ENCODE data around the gene FBXW12.

The FBXW12 gene

GRCh38 chr3:48343432-48343831 is 28.6 kb upstream of the FBXW12 start:
- Histone ChIP-seq H4K8ac (ENCODE audit: low read depth, low read length) (no peak overlapping the region), H2AK5ac (ENCODE audit: low read depth, low read length) (no peak overlapping the region), H2AFZ (ENCODE audit: low read length) (no peak overlapping the region), H3K14ac (ENCODE audit: low read length) (no peak overlapping the region), H3K18ac (ENCODE audit: low read length) (no peak overlapping the region), H4K91ac (ENCODE audit: low read depth, low read length, poor library complexity) (no peak overlapping the region), H3K9ac (ENCODE audit: low read depth, low read length, poor library complexity) (no peak overlapping the region), H2BK120ac (ENCODE audit: low read depth, low read length) (no peak overlapping the region), H3K4me1 (ENCODE audit: control insufficient read depth in 2 of 2, insufficient read depth in 1 of 2, low read depth in 1 of 2, low read length in 2 of 2) (no peaks in the 10 kb centered on the region), H3K36me3 (replicated peaks in 1 of 2; ENCODE audit: control insufficient read depth in 2 of 2, insufficient read depth in 2 of 2, low read length in 2 of 2) (no peaks in the 10 kb centered on the region), H3K27ac (replicated peaks; ENCODE audit: low read length) (no peak overlapping the region), H2BK15ac (ENCODE audit: low read length) (no peak overlapping the region), H3K4ac (ENCODE audit: low read length) (no peak overlapping the region), H3K23ac (ENCODE audit: low read depth, low read length, poor library complexity) (no peak overlapping the region), H3K27me3 (ENCODE audit: control insufficient read depth in 3 of 3, insufficient read depth in 3 of 3, low read depth in 1 of 3, low read length in 3 of 3) (peaks cover 0 to 12% (median 2%) of the 10 kb centered on the region in 3 experiments), H3K4me3 (ENCODE audit: low read length in 2 of 2) (no peak overlapping the region), H3K4me2 (ENCODE audit: insufficient read depth, low read length, poor library complexity, severe bottlenecking) (no peak overlapping the region), H3K79me1 (ENCODE audit: low read depth, low read length) (no peaks in the 10 kb centered on the region), H2BK5ac (ENCODE audit: low read length) (no peak overlapping the region), H3K9me3 (replicated peaks in 1 of 2; ENCODE audit: control insufficient read depth in 2 of 2, insufficient read depth in 1 of 2, low read depth in 1 of 2, low read length in 2 of 2) (no peaks in the 10 kb centered on the region), H2BK12ac (ENCODE audit: low read length) (no peak overlapping the region)
- no peak for DNase-seq (ENCODE audit: low spot score)
- WGBS, 2 donors (ENCODE audit: extremely low coverage in 2 of 2, insufficient read length in 2 of 2, insufficient replicate concordance in 1 of 2), result no CpG with 5 or more reads among the region's 8 CpGs

GRCh38 chr3:48344867-48345507 is 27.0 kb upstream of the FBXW12 start:
- Histone ChIP-seq H3K9me3 (replicated peaks in 1 of 2; ENCODE audit: control insufficient read depth in 2 of 2, insufficient read depth in 1 of 2, low read depth in 1 of 2, low read length in 2 of 2) (peaks cover 0 to 4% of the 10 kb centered on the region in 2 donors), H2BK5ac (ENCODE audit: low read length) (no peak overlapping the region), H2AK5ac (ENCODE audit: low read depth, low read length) (no peak overlapping the region), H3K9ac (ENCODE audit: low read depth, low read length, poor library complexity) (no peak overlapping the region), H3K79me1 (ENCODE audit: low read depth, low read length) (no peaks in the 10 kb centered on the region), H3K4me1 (ENCODE audit: control insufficient read depth in 2 of 2, insufficient read depth in 1 of 2, low read depth in 1 of 2, low read length in 2 of 2) (no peaks in the 10 kb centered on the region), H4K91ac (ENCODE audit: low read depth, low read length, poor library complexity) (no peak overlapping the region), H3K23ac (ENCODE audit: low read depth, low read length, poor library complexity) (no peak overlapping the region), H2AFZ (ENCODE audit: low read length) (no peak overlapping the region), H3K4me3 (ENCODE audit: low read length in 2 of 2) (no peak overlapping the region), H2BK120ac (ENCODE audit: low read depth, low read length) (no peak overlapping the region), H3K18ac (ENCODE audit: low read length) (no peak overlapping the region), H3K27me3 (ENCODE audit: control insufficient read depth in 3 of 3, insufficient read depth in 3 of 3, low read depth in 1 of 3, low read length in 3 of 3) (peaks cover 0 to 12% (median 2%) of the 10 kb centered on the region in 3 experiments), H3K36me3 (replicated peaks in 1 of 2; ENCODE audit: control insufficient read depth in 2 of 2, insufficient read depth in 2 of 2, low read length in 2 of 2) (no peaks in the 10 kb centered on the region), H3K4ac (ENCODE audit: low read length) (no peak overlapping the region), H3K27ac (replicated peaks; ENCODE audit: low read length) (no peak overlapping the region), H3K4me2 (ENCODE audit: insufficient read depth, low read length, poor library complexity, severe bottlenecking) (no peak overlapping the region), H2BK12ac (ENCODE audit: low read length) (no peak overlapping the region), H4K8ac (ENCODE audit: low read depth, low read length) (no peak overlapping the region), H3K14ac (ENCODE audit: low read length) (no peak overlapping the region), H2BK15ac (ENCODE audit: low read length) (no peak overlapping the region)
- no CpG with 5 or more reads among the region's 1 CpG for WGBS, 2 donors (ENCODE audit: extremely low coverage in 2 of 2, insufficient read length in 2 of 2, insufficient replicate concordance in 1 of 2)
- no peak for DNase-seq (ENCODE audit: low spot score)

- Histone ChIP-seq H4K8ac (ENCODE audit: low read depth, low read length) (no peak overlapping the region), H3K27me3 (ENCODE audit: control insufficient read depth in 3 of 3, insufficient read depth in 3 of 3, low read depth in 1 of 3, low read length in 3 of 3) (peaks cover 0 to 16% (median 2%) of the 10 kb centered on the region in 3 experiments), H3K9me3 (replicated peaks in 1 of 2; ENCODE audit: control insufficient read depth in 2 of 2, insufficient read depth in 1 of 2, low read depth in 1 of 2, low read length in 2 of 2) (peaks cover 0 to 4% of the 10 kb centered on the region in 2 donors), H3K4ac (ENCODE audit: low read length) (no peak overlapping the region), H3K23ac (ENCODE audit: low read depth, low read length, poor library complexity) (no peak overlapping the region), H4K91ac (ENCODE audit: low read depth, low read length, poor library complexity) (no peak overlapping the region), H3K4me2 (ENCODE audit: insufficient read depth, low read length, poor library complexity, severe bottlenecking) (no peak overlapping the region), H3K27ac (replicated peaks; ENCODE audit: low read length) (no peak overlapping the region), H2BK12ac (ENCODE audit: low read length) (no peak overlapping the region), H3K9ac (ENCODE audit: low read depth, low read length, poor library complexity) (no peak overlapping the region), H3K4me3 (ENCODE audit: low read length in 2 of 2) (no peak overlapping the region), H3K14ac (ENCODE audit: low read length) (no peak overlapping the region), H2AFZ (ENCODE audit: low read length) (no peak overlapping the region), H3K79me1 (ENCODE audit: low read depth, low read length) (no peaks in the 10 kb centered on the region), H3K18ac (ENCODE audit: low read length) (no peak overlapping the region), H2BK120ac (ENCODE audit: low read depth, low read length) (no peak overlapping the region), H2BK15ac (ENCODE audit: low read length) (no peak overlapping the region), H3K4me1 (ENCODE audit: control insufficient read depth in 2 of 2, insufficient read depth in 1 of 2, low read depth in 1 of 2, low read length in 2 of 2) (no peaks in the 10 kb centered on the region), H3K36me3 (replicated peaks in 1 of 2; ENCODE audit: control insufficient read depth in 2 of 2, insufficient read depth in 2 of 2, low read length in 2 of 2) (no peaks in the 10 kb centered on the region), H2BK5ac (ENCODE audit: low read length) (no peak overlapping the region), H2AK5ac (ENCODE audit: low read depth, low read length) (no peak overlapping the region)
- no CpG with 5 or more reads among the region's 2 CpGs for WGBS, 2 donors (ENCODE audit: extremely low coverage in 2 of 2, insufficient read length in 2 of 2, insufficient replicate concordance in 1 of 2)
- DNase-seq (ENCODE audit: low spot score), result no peak
Measured at GRCh38 chr3:48345946-48346572, 26.0 kb upstream of the FBXW12 start.

GRCh38 chr3:48347500-48347899 is 24.5 kb upstream of the FBXW12 start:
- Histone ChIP-seq H2BK120ac (ENCODE audit: low read depth, low read length) (no peak overlapping the region), H3K79me1 (ENCODE audit: low read depth, low read length) (no peaks in the 10 kb centered on the region), H3K9ac (ENCODE audit: low read depth, low read length, poor library complexity) (no peak overlapping the region), H4K91ac (ENCODE audit: low read depth, low read length, poor library complexity) (no peak overlapping the region), H2BK15ac (ENCODE audit: low read length) (no peak overlapping the region), H2BK5ac (ENCODE audit: low read length) (no peak overlapping the region), H3K18ac (ENCODE audit: low read length) (no peak overlapping the region), H3K4me2 (ENCODE audit: insufficient read depth, low read length, poor library complexity, severe bottlenecking) (no peak overlapping the region), H2AK5ac (ENCODE audit: low read depth, low read length) (no peak overlapping the region), H4K8ac (ENCODE audit: low read depth, low read length) (no peak overlapping the region), H3K9me3 (replicated peaks in 1 of 2; ENCODE audit: control insufficient read depth in 2 of 2, insufficient read depth in 1 of 2, low read depth in 1 of 2, low read length in 2 of 2) (peaks cover 0 to 4% of the 10 kb centered on the region in 2 donors), H3K27ac (replicated peaks; ENCODE audit: low read length) (no peak overlapping the region), H3K36me3 (replicated peaks in 1 of 2; ENCODE audit: control insufficient read depth in 2 of 2, insufficient read depth in 2 of 2, low read length in 2 of 2) (no peaks in the 10 kb centered on the region), H3K23ac (ENCODE audit: low read depth, low read length, poor library complexity) (no peak overlapping the region), H3K4ac (ENCODE audit: low read length) (no peak overlapping the region), H3K14ac (ENCODE audit: low read length) (no peak overlapping the region), H3K4me3 (ENCODE audit: low read length in 2 of 2) (no peak overlapping the region), H2AFZ (ENCODE audit: low read length) (no peak overlapping the region), H3K4me1 (ENCODE audit: control insufficient read depth in 2 of 2, insufficient read depth in 1 of 2, low read depth in 1 of 2, low read length in 2 of 2) (no peaks in the 10 kb centered on the region), H2BK12ac (ENCODE audit: low read length) (no peak overlapping the region), H3K27me3 (ENCODE audit: control insufficient read depth in 3 of 3, insufficient read depth in 3 of 3, low read depth in 1 of 3, low read length in 3 of 3) (peaks cover 0 to 17% (median 2%) of the 10 kb centered on the region in 3 experiments)
- DNase-seq (ENCODE audit: low spot score), result no peak
- no CpG with 5 or more reads among the region's 3 CpGs for WGBS, 2 donors (ENCODE audit: extremely low coverage in 2 of 2, insufficient read length in 2 of 2, insufficient replicate concordance in 1 of 2)
